HepG2 (cell line): ENCODE data around the gene NPS. TPM values are rescaled to one million over a fixed set of nuclear protein-coding genes. Genes with fewer than 3 reads are reported as not detected.

Experiments
- ATAC-seq: fragments of 200-7000 bp; cut with Tn5 transposase; 3 replicates; pipeline ENCODE4 v1.9.1; 2020; ENCODE audit warnings: mild to moderate bottlenecking, moderate library complexity
- BruUV-seq: library from RNA; stranded (reverse); fragments of 400-500 nt; replicated peaks from 2 replicates; lab custom pipeline; 2021; lab: Mats Ljungman, UMichigan
- CTCF ChIA-PET: fragments of 300-600 bp; formaldehyde crosslinking; extraction: SDS; loops from one replicate; lab custom pipeline; 2021; ENCODE audit warnings: low total read pairs, inconsistent platforms, low intra/inter-chr PET ratio; lab: Yijun Ruan, JAX
- POLR2A ChIA-PET: fragments of 350-600 bp; sonication (Branson Sonifier 250); formaldehyde crosslinking; loops from one replicate; lab custom pipeline; 2020; ENCODE audit warnings: antibody characterized with exemption, inconsistent platforms; lab: Yijun Ruan, JAX
- DNase-seq: peaks from one replicate; pipeline ENCODE4 v3.0.0-alpha.2; 2015; ENCODE audit warnings: low spot score
- FAIRE-seq: peaks from 3 replicates; lab custom pipeline; 2011; peaks lifted over from hg19 to GRCh38; lab: Jason Lieb, UNC
- H2AFZ ChIP-seq: one replicate; pipeline ENCODE4 v1.6.1; 2011; ENCODE audit warnings: low read length, inconsistent platforms
- H3K27ac ChIP-seq: fragments of 300-600 bp; 3 replicates; pipeline ENCODE4 v1.8.0; 2011; ENCODE audit warnings: mixed run types, mild to moderate bottlenecking, mixed read lengths, low read length, inconsistent platforms; ENCODE audit not compliant: insufficient read depth; ENCODE audit errors: extremely low read length
- H3K27me3 ChIP-seq, 2 experiments: fragments of 200-600 bp in 1 of 2; 2 replicates in 1 of 2; 3 replicates in 1 of 2; pipeline versions ENCODE4 v1.6.0 to v1.8.0; 2011; ENCODE audit warnings: low read length in 2 of 2, mild to moderate bottlenecking in 2 of 2, moderate library complexity in 2 of 2, inconsistent platforms in 1 of 2; ENCODE audit not compliant: insufficient read depth in 2 of 2, control insufficient read depth in 1 of 2
- H3K36me3 ChIP-seq, 2 experiments: fragments of 200-600 bp in 1 of 2; replicated peaks in 1 of 2; 2 replicates in 1 of 2; 3 replicates in 1 of 2; pipeline versions ENCODE4 v1.5.1 to v1.8.0; 2011; ENCODE audit warnings: low read length in 2 of 2, inconsistent platforms in 1 of 2; ENCODE audit not compliant: insufficient read depth in 2 of 2, control insufficient read depth in 1 of 2
- H3K4me1 ChIP-seq: 2 replicates; pipeline ENCODE4 v1.5.1; 2012; ENCODE audit warnings: low read length, inconsistent platforms; ENCODE audit not compliant: insufficient read depth
- H3K4me2 ChIP-seq: 2 replicates; pipeline ENCODE4 v1.6.0; 2011; ENCODE audit warnings: low read depth, low read length, inconsistent platforms
- H3K4me3 ChIP-seq, 3 experiments: fragments of 200-600 bp in 1 of 3; sonication (generic), shearing (Covaris generic) in 1 of 3; replicated peaks in 1 of 3; 2 replicates each; pipeline ENCODE4 v1.5.1; 2011 to 2016; ENCODE audit warnings: low read length in 3 of 3, inconsistent platforms in 2 of 3, low read depth in 2 of 3, mild to moderate bottlenecking in 2 of 3, control low read depth in 1 of 3, mixed read lengths in 1 of 3; ENCODE audit not compliant: insufficient read depth in 1 of 3
- H3K79me2 ChIP-seq: one replicate; pipeline ENCODE4 v1.6.1; 2011; ENCODE audit warnings: low read length, inconsistent platforms; ENCODE audit not compliant: insufficient read depth
- H3K9ac ChIP-seq: 2 replicates; pipeline ENCODE4 v1.6.0; 2011; ENCODE audit warnings: mild to moderate bottlenecking, low read depth, low read length, inconsistent platforms; ENCODE audit not compliant: insufficient read depth
- H3K9me3 ChIP-seq: 2 replicates; pipeline ENCODE4 v1.5.1; 2012; ENCODE audit warnings: mild to moderate bottlenecking, low read length
- H4K20me1 ChIP-seq: 2 replicates; pipeline ENCODE4 v1.6.0; 2011; ENCODE audit warnings: inconsistent platforms, mild to moderate bottlenecking, low read length, moderate library complexity; ENCODE audit not compliant: insufficient read depth
- ARID2 ChIP-seq: sonication (generic); formaldehyde crosslinking; IDR thresholded peaks from 2 replicates; pipeline ENCODE4 v1.8.1; 2022; ENCODE audit warnings: mild to moderate bottlenecking, missing genetic modification reagents, borderline replicate concordance
- ARNTL ChIP-seq: sonication (generic); formaldehyde crosslinking; IDR thresholded peaks from 2 replicates; pipeline ENCODE4 v1.4.0; 2020; ENCODE audit warnings: mild to moderate bottlenecking, missing genetic modification reagents
- ATF7-NPFF ChIP-seq: sonication (generic); formaldehyde crosslinking; IDR thresholded peaks from 2 replicates; pipeline ENCODE4 v1.8.1; 2023; ENCODE audit warnings: mild to moderate bottlenecking, low read depth, missing genetic modification reagents, moderate library complexity
- HDAC2 ChIP-seq: sonication (generic); formaldehyde crosslinking; IDR thresholded peaks from 2 replicates; pipeline ENCODE4 v1.4.0; 2020; ENCODE audit warnings: missing genetic modification reagents
- HMG20B ChIP-seq: conservative IDR thresholded peaks from 2 replicates; pipeline ENCODE4 v1.6.1; 2016; ENCODE audit warnings: missing genetic modification reagents, missing compliant biosample characterization
- HNRNPLL ChIP-seq: fragments of 200-400 bp; formaldehyde crosslinking; IDR thresholded peaks from 2 replicates; pipeline ENCODE4 v1.6.1; 2017; ENCODE audit warnings: mild to moderate bottlenecking, low read depth, low read length; ENCODE audit not compliant: poor library complexity, severe bottlenecking
- NFE2L2 ChIP-seq: fragments of 150-350 bp; IDR thresholded peaks from 2 replicates; pipeline ENCODE4 v1.6.1; 2014; ENCODE audit warnings: low read length
- PHF21A ChIP-seq: sonication (generic); formaldehyde crosslinking; IDR thresholded peaks from 2 replicates; pipeline ENCODE4 v1.5.0; 2020; ENCODE audit warnings: mild to moderate bottlenecking, missing genetic modification reagents
- POLR2AphosphoS2 ChIP-seq: IDR thresholded peaks from 2 replicates; pipeline ENCODE4 v1.6.1; 2011; ENCODE audit warnings: low read depth, low read length, improper control_type of control experiment
- SNAI1 ChIP-seq: sonication (generic); formaldehyde crosslinking; IDR thresholded peaks from 2 replicates; pipeline ENCODE4 v1.5.0; 2020; ENCODE audit warnings: mild to moderate bottlenecking, missing genetic modification reagents, borderline replicate concordance
- YEATS2 ChIP-seq: sonication (generic); formaldehyde crosslinking; IDR thresholded peaks from 2 replicates; pipeline ENCODE4 v1.4.0; 2020; ENCODE audit warnings: missing genetic modification reagents, borderline replicate concordance
- ZBTB25 ChIP-seq: IDR thresholded peaks from 2 replicates; pipeline ENCODE4 v1.6.1; 2018; ENCODE audit warnings: missing genetic modification reagents
- ZBTB44 ChIP-seq: sonication (generic); formaldehyde crosslinking; IDR thresholded peaks from 2 replicates; pipeline ENCODE4 v1.4.0; 2020; ENCODE audit warnings: missing genetic modification reagents
- ZKSCAN1 ChIP-seq: fragments of 150-350 bp; IDR thresholded peaks from 2 replicates; pipeline ENCODE4 v1.6.1; 2014; ENCODE audit warnings: low read length
- ZNF296 ChIP-seq: sonication (generic); formaldehyde crosslinking; conservative IDR thresholded peaks from 2 replicates; pipeline ENCODE4 v1.5.0; 2020; ENCODE audit warnings: mild to moderate bottlenecking, missing genetic modification reagents
- ZNF382 ChIP-seq: sonication (generic); formaldehyde crosslinking; IDR thresholded peaks from 2 replicates; pipeline ENCODE4 v1.5.0; 2020; ENCODE audit warnings: missing genetic modification reagents, mild to moderate bottlenecking, borderline replicate concordance
- ZNF841 ChIP-seq: sonication (generic); formaldehyde crosslinking; IDR thresholded peaks from 2 replicates; pipeline ENCODE4 v1.8.1; 2023; ENCODE audit warnings: missing genetic modification reagents, borderline replicate concordance
- ZSCAN20 ChIP-seq: sonication (generic); formaldehyde crosslinking; IDR thresholded peaks from 2 replicates; pipeline ENCODE4 v1.4.0; 2020; ENCODE audit warnings: missing genetic modification reagents, mild to moderate bottlenecking, borderline replicate concordance
- WGBS: methylation state at CpG from one replicate; pipeline ENCODE4 v1.1.6; 2017; ENCODE audit warnings: low lambda C conversion rate; 5-methylcytosine and 5-hydroxymethylcytosine counted together
- in situ Hi-C: cut with HindIII; loops from 2 replicates; pipeline ENCODE4 v1.10.0; 2017; ENCODE audit warnings: low pct_unique_long_range_greater_than_20kb; ENCODE audit not compliant: extremely low pct_ligation_motif_present
- intact Hi-C: fragments of 100-400 bp; cut with micrococcal nuclease; formaldehyde crosslinking; loops from one replicate; pipeline ENCODE4 v1.10.0; 2022; ENCODE audit not compliant: unreplicated experiment
- polyA plus RNA-seq, 8 experiments: library from polyadenylated mRNA; depleted of rRNA in 3 of 8; stranded (reverse) in 7 of 8; unstranded in 1 of 8; fragments of >200 nt; fragmentation: Illumina TruSeq in 4 of 8; extraction: Trizol in 4 of 8; gene quantifications; 2 replicates each; pipeline versions ENCODE4 v1.2.1 to v1.2.3, GENCODE V29; 2011 to 2016; ENCODE audit warnings: low read depth in 4 of 8, missing spikeins in 1 of 8, mixed read lengths in 1 of 8; ENCODE audit not compliant: insufficient read depth in 1 of 8
- total RNA-seq, 5 experiments: library from RNA; depleted of rRNA; stranded (reverse); fragments of >200 nt; fragmentation: Illumina TruSeq; extraction: Trizol; gene quantifications; 2 replicates each; pipeline ENCODE4 v1.2.3, GENCODE V29; 2016; ENCODE audit warnings: low read depth in 1 of 5

Gene NPS
- total and polyA plus RNA-seq, 2 of the 13 experiments (the other 11 are each of a cell fraction or from before 2014, with no cell fraction given): not detected

- DNase-seq (no peak), FAIRE-seq (no peak), ATAC-seq (no peak)
- no peaks in the 10 kb centered on the region for H3K9me3 ChIP-seq
- WGBS: 35% methylated on average over 4 of the region's 5 CpGs
- no peak overlapping the region for H3K9ac ChIP-seq
- CTCF ChIA-PET: no interaction called here
- peaks cover 2 to 32% of the 10 kb centered on the region in 2 experiments; a peak in 4 of 5 replicates for H3K27me3 ChIP-seq
- in situ Hi-C loops (no loop called here), intact Hi-C loops (no loop called here)
- no peak for TF ChIP-seq HNRNPLL
- TF ChIP-seq HMG20B: no peak
- no peak for TF ChIP-seq ZNF841 (CRISPR knock-in tag)
- TF ChIP-seq SNAI1 (CRISPR knock-in tag): no peak
- no peak for TF ChIP-seq HDAC2 (CRISPR knock-in tag)
- TF ChIP-seq ZNF382 (CRISPR knock-in tag): no peak
- no peak for TF ChIP-seq ZKSCAN1
- no peak for TF ChIP-seq POLR2AphosphoS2
- TF ChIP-seq ZSCAN20 (CRISPR knock-in tag): no peak
- no peak for TF ChIP-seq ZBTB44
- no peak for TF ChIP-seq YEATS2
- TF ChIP-seq ARID2 (CRISPR knock-in tag): no peak
- TF ChIP-seq ATF7-NPFF (CRISPR knock-in tag): no peak
- no peak for TF ChIP-seq NFE2L2
- no peak for TF ChIP-seq ARNTL (CRISPR knock-in tag)
- no peak for TF ChIP-seq ZBTB25 (CRISPR knock-in tag)
- no peak for TF ChIP-seq ZNF296 (CRISPR knock-in tag)
- no peak for TF ChIP-seq PHF21A (CRISPR knock-in tag)
- H3K79me2 ChIP-seq: no peaks in the 10 kb centered on the region
- peaks cover 5% of the 10 kb centered on the region; the same call in 1 of the 2 replicates for H3K4me1 ChIP-seq
- no TSS peak for BruUV-seq
- H4K20me1 ChIP-seq: no peaks in the 10 kb centered on the region
- no peak overlapping the region for H2AFZ ChIP-seq
- H3K4me2 ChIP-seq: no peak overlapping the region
- H3K27ac ChIP-seq: no peak overlapping the region
- no peaks in the 10 kb centered on the region for H3K36me3 ChIP-seq
- POLR2A ChIA-PET: no interaction called here
- H3K4me3 ChIP-seq: no peak overlapping the region
Measured at GRCh38 chr10:127532659-127533058, 16.4 kb upstream of the NPS start.
